GM23248 (cell line): ENCODE results near the gene SYT3. TPM values are rescaled to one million over a fixed set of nuclear protein-coding genes. Genes with fewer than 3 reads are reported as not detected.

Source experiments
- DNase-seq: peaks from one replicate; pipeline ENCODE4 v3.0.0-alpha.2; 2015
- H2AFZ ChIP-seq: fragments of 200-600 bp; sonication (generic); 2 replicates; pipeline ENCODE4 v1.6.1; 2016; ENCODE audit warnings: antibody characterized with exemption
- H3F3A ChIP-seq: fragments of 200-600 bp; sonication (generic); 2 replicates; pipeline ENCODE4 v1.6.1; 2016; ENCODE audit warnings: mild to moderate bottlenecking, antibody characterized with exemption, mixed run types; ENCODE audit not compliant: insufficient read depth
- H3K27ac ChIP-seq: fragments of 200-600 bp; sonication (generic); 2 replicates; pipeline ENCODE4 v1.5.1; 2016; ENCODE audit warnings: mild to moderate bottlenecking
- H3K27me3 ChIP-seq: fragments of 200-600 bp; sonication (generic); replicated peaks from 2 replicates; pipeline ENCODE4 v1.6.1; 2016; ENCODE audit warnings: mild to moderate bottlenecking; ENCODE audit not compliant: insufficient read depth
- H3K36me3 ChIP-seq: fragments of 200-600 bp; sonication (generic); 2 replicates; pipeline ENCODE4 v1.6.1; 2016; ENCODE audit warnings: low read depth, mild to moderate bottlenecking
- H3K4me1 ChIP-seq: fragments of 200-600 bp; sonication (generic); 2 replicates; pipeline ENCODE4 v1.6.1; 2016; ENCODE audit warnings: mild to moderate bottlenecking; ENCODE audit not compliant: insufficient read depth
- H3K4me2 ChIP-seq: fragments of 200-600 bp; sonication (generic); one replicate; pipeline ENCODE4 v1.6.1; 2016; ENCODE audit warnings: mild to moderate bottlenecking; ENCODE audit not compliant: unreplicated experiment
- H3K4me3 ChIP-seq: fragments of 200-600 bp; sonication (generic); 2 replicates; pipeline ENCODE4 v1.5.1; 2016; ENCODE audit warnings: mild to moderate bottlenecking
- H3K79me2 ChIP-seq: fragments of 200-600 bp; sonication (generic); 2 replicates; pipeline ENCODE4 v1.6.1; 2016; ENCODE audit warnings: mild to moderate bottlenecking; ENCODE audit not compliant: insufficient read depth
- H3K9ac ChIP-seq: fragments of 200-600 bp; sonication (generic); 2 replicates; pipeline ENCODE4 v1.6.1; 2016; ENCODE audit warnings: mild to moderate bottlenecking
- H3K9me2 ChIP-seq: fragments of 200-600 bp; sonication (generic); 2 replicates; pipeline ENCODE4 v1.6.1; 2016; ENCODE audit warnings: mixed run types, mild to moderate bottlenecking, moderate library complexity; ENCODE audit not compliant: insufficient read depth
- H3K9me3 ChIP-seq: fragments of 200-600 bp; sonication (generic); one replicate; pipeline ENCODE4 v1.6.1; 2017; ENCODE audit warnings: low read depth
- H4K20me1 ChIP-seq: fragments of 200-600 bp; sonication (generic); 2 replicates; pipeline ENCODE4 v1.6.0; 2016; ENCODE audit not compliant: insufficient read depth
- EZH2 ChIP-seq: fragments of 200-600 bp; sonication (generic); IDR thresholded peaks from 2 replicates; pipeline ENCODE4 v1.6.1; 2018; ENCODE audit warnings: antibody characterized with exemption, mild to moderate bottlenecking; ENCODE audit not compliant: insufficient read depth, poor library complexity, severe bottlenecking
- EZH2phosphoT487 ChIP-seq: fragments of 200-600 bp; sonication (generic); IDR thresholded peaks from 2 replicates; pipeline ENCODE4 v1.6.1; 2018; ENCODE audit warnings: antibody characterized with exemption, moderate library complexity, mild to moderate bottlenecking, low read depth; ENCODE audit not compliant: insufficient read depth
- WGBS, 2 experiments: methylation state at CpG; one replicate each; pipeline ENCODE4 v1.1.6; 2015 to 2017; ENCODE audit warnings: low lambda C conversion rate in 2 of 2, low coverage in 1 of 2; ENCODE audit errors: missing lambda C conversion rate in 2 of 2; 5-methylcytosine and 5-hydroxymethylcytosine counted together
- in situ Hi-C: fragments of 300-500 bp; cut with MboI; formaldehyde crosslinking; loops from 2 replicates; pipeline ENCODE4 v1.15.0; 2020
- polyA plus RNA-seq: library from polyadenylated mRNA; unstranded; fragments of >200 nt; fragmentation: Nextera tagmentation; extraction: Ambion mirVana; gene quantifications from 2 replicates; pipeline ENCODE4 v1.2.1, GENCODE V29; 2016
- total RNA-seq: library from RNA; depleted of rRNA; stranded (reverse); fragments of >200 nt; shearing (Covaris generic); gene quantifications from 2 replicates; pipeline ENCODE4 v1.2.3, GENCODE V29; 2014

The SYT3 gene
- total and polyA plus RNA-seq, 2 experiments from 2014 or later = not detected

GRCh38 chr19:50669302-50670101 lies 29.8 kb upstream of the SYT3 start:
- Histone ChIP-seq H2AFZ (no peak overlapping the region), H3K36me3 (no peaks in the 10 kb centered on the region), H3F3A (no peaks in the 10 kb centered on the region), H3K4me2 (no peak overlapping the region), H3K9ac (no peak overlapping the region), H3K27ac (no peak overlapping the region), H3K4me3 (no peak overlapping the region), H3K9me3 (no peaks in the 10 kb centered on the region), H3K9me2 (no peaks in the 10 kb centered on the region), H4K20me1 (no peaks in the 10 kb centered on the region), H3K4me1 (no peaks in the 10 kb centered on the region), H3K79me2 (no peaks in the 10 kb centered on the region), H3K27me3 (peaks cover 45% of the 10 kb centered on the region)
- in situ Hi-C loops = no loop called here
- TF ChIP-seq EZH2phosphoT487 = no peak
- TF ChIP-seq EZH2 = peak; percentile 61
- 36 to 38% methylated on average over 23 of the region's 23 CpGs for WGBS, 2 experiments
- DNase-seq = peak; percentile 54

- Histone ChIP-seq H3K4me3 (no peak overlapping the region), H3K4me2 (no peak overlapping the region), H3K27ac (no peak overlapping the region), H3K79me2 (no peaks in the 10 kb centered on the region), H3K9ac (no peak overlapping the region), H2AFZ (no peak overlapping the region), H3K36me3 (no peaks in the 10 kb centered on the region), H3K4me1 (no peaks in the 10 kb centered on the region), H4K20me1 (no peaks in the 10 kb centered on the region), H3K27me3 (peaks cover 46% of the 10 kb centered on the region), H3K9me3 (no peaks in the 10 kb centered on the region), H3K9me2 (no peaks in the 10 kb centered on the region), H3F3A (no peaks in the 10 kb centered on the region)
- WGBS, 2 experiments = 48% methylated on average over 19 of the region's 20 CpGs; no CpG with 5 or more reads in 1 of the 2 experiments
- no peak for TF ChIP-seq EZH2phosphoT487
- no peak for TF ChIP-seq EZH2
- no peak for DNase-seq
- in situ Hi-C loops = no loop called here
These were observed 29.2 kb upstream of the SYT3 start for GRCh38 chr19:50668879-50669278.

GRCh38 chr19:50668416-50668815 lies 28.7 kb upstream of the SYT3 start:
- no peak overlapping the region for H2AFZ ChIP-seq
- H3K4me1 ChIP-seq = no peaks in the 10 kb centered on the region
- H3K36me3 ChIP-seq = no peaks in the 10 kb centered on the region
- DNase-seq = peak; percentile 18
- no peak overlapping the region for H3K9ac ChIP-seq
- H3K9me3 ChIP-seq = no peaks in the 10 kb centered on the region
- H3K79me2 ChIP-seq = no peaks in the 10 kb centered on the region
- in situ Hi-C loops = no loop called here
- H3K4me2 ChIP-seq = no peak overlapping the region
- H3K27me3 ChIP-seq = peaks cover 42% of the 10 kb centered on the region
- no peaks in the 10 kb centered on the region for H3K9me2 ChIP-seq
- 4 to 11% methylated on average over 15 to 19 of the region's 49 CpGs for WGBS, 2 experiments
- H3K4me3 ChIP-seq = no peak overlapping the region
- H3F3A ChIP-seq = no peaks in the 10 kb centered on the region
- no peak for TF ChIP-seq EZH2phosphoT487
- peak; percentile 21 for TF ChIP-seq EZH2
- H4K20me1 ChIP-seq = no peaks in the 10 kb centered on the region
- no peak overlapping the region for H3K27ac ChIP-seq

GRCh38 chr19:50667759-50668231 lies 28.1 kb upstream of the SYT3 start:
- Histone ChIP-seq H2AFZ (no peak overlapping the region), H3K4me3 (no peak overlapping the region), H3K9me2 (no peaks in the 10 kb centered on the region), H4K20me1 (no peaks in the 10 kb centered on the region), H3K27me3 (peaks cover 37% of the 10 kb centered on the region), H3K9ac (no peak overlapping the region), H3K36me3 (no peaks in the 10 kb centered on the region), H3K9me3 (no peaks in the 10 kb centered on the region), H3K4me1 (no peaks in the 10 kb centered on the region), H3K79me2 (no peaks in the 10 kb centered on the region), H3K4me2 (no peak overlapping the region), H3F3A (no peaks in the 10 kb centered on the region), H3K27ac (no peak overlapping the region)
- DNase-seq = no peak
- in situ Hi-C loops = no loop called here
- 3% methylated on average over 26 to 29 of the region's 58 CpGs for WGBS, 2 experiments
- TF ChIP-seq EZH2phosphoT487 = peak; percentile 67
- TF ChIP-seq EZH2 = no peak
